ENCODE measurements around the gene RNF5.

The RNF5 gene

GRCh38 chr6:32146687-32147086 lies 31.5 kb upstream of the RNF5 start:
- no peak for TF ChIP-seq CTCF (IDR thresholded peaks at IDR 0.05)
- Histone ChIP-seq H3K36me3 (no peaks in the 10 kb centered on the region), H3K27me3 (peaks cover 59% of the 10 kb centered on the region), H3K4me1 (ENCODE audit: control insufficient read depth in 1 of 2, insufficient read depth in 1 of 2, low read depth in 1 of 2, low read length in 1 of 2) (peaks cover 10% of the 10 kb centered on the region in 2 experiments), H3K27ac (no peak overlapping the region), H3K4me3 (ENCODE audit: low read depth in 1 of 2, low read length in 1 of 2) (no peak overlapping the region), H3K9me3 (no peaks in the 10 kb centered on the region)

- H3K27ac ChIP-seq = no peak overlapping the region
- H3K9me3 ChIP-seq = no peaks in the 10 kb centered on the region
- H3K27me3 ChIP-seq = peaks cover 68% of the 10 kb centered on the region
- H3K36me3 ChIP-seq = no peaks in the 10 kb centered on the region
- no peak overlapping the region for H3K4me3 ChIP-seq (ENCODE audit: low read depth in 1 of 2, low read length in 1 of 2)
- peak; percentile 19 for TF ChIP-seq CTCF (IDR thresholded peaks at IDR 0.05)
- H3K4me1 ChIP-seq (ENCODE audit: control insufficient read depth in 1 of 2, insufficient read depth in 1 of 2, low read depth in 1 of 2, low read length in 1 of 2) = peaks cover 10% of the 10 kb centered on the region in 2 experiments
These were observed 30.6 kb upstream of the RNF5 start for GRCh38 chr6:32147401-32148132.

GRCh38 chr6:32148289-32149091 lies 29.7 kb upstream of the RNF5 start:
- no peak for TF ChIP-seq CTCF (IDR thresholded peaks at IDR 0.05)
- Histone ChIP-seq H3K36me3 (no peaks in the 10 kb centered on the region), H3K4me1 (ENCODE audit: control insufficient read depth in 1 of 2, insufficient read depth in 1 of 2, low read depth in 1 of 2, low read length in 1 of 2) (peaks cover 10 to 12% of the 10 kb centered on the region in 2 experiments), H3K27me3 (peaks cover 77% of the 10 kb centered on the region), H3K27ac (no peak overlapping the region), H3K4me3 (ENCODE audit: low read depth in 1 of 2, low read length in 1 of 2) (peak overlapping the region; percentile 40 to 46), H3K9me3 (no peaks in the 10 kb centered on the region)

- no peak overlapping the region for H3K27ac ChIP-seq
- TF ChIP-seq CTCF (IDR thresholded peaks at IDR 0.05) = no peak
- H3K9me3 ChIP-seq = no peaks in the 10 kb centered on the region
- peaks cover 16 to 20% of the 10 kb centered on the region in 2 experiments for H3K4me1 ChIP-seq (ENCODE audit: control insufficient read depth in 1 of 2, insufficient read depth in 1 of 2, low read depth in 1 of 2, low read length in 1 of 2)
- peaks cover 85% of the 10 kb centered on the region for H3K27me3 ChIP-seq
- no peaks in the 10 kb centered on the region for H3K36me3 ChIP-seq
- peak overlapping the region; percentile 40 to 46 for H3K4me3 ChIP-seq (ENCODE audit: low read depth in 1 of 2, low read length in 1 of 2)
These were observed 29.0 kb upstream of the RNF5 start for GRCh38 chr6:32149092-32149755.

- Histone ChIP-seq H3K27me3 (peaks cover 95% of the 10 kb centered on the region), H3K9me3 (no peaks in the 10 kb centered on the region), H3K36me3 (no peaks in the 10 kb centered on the region), H3K4me3 (ENCODE audit: low read depth in 1 of 2, low read length in 1 of 2) (no peak overlapping the region), H3K4me1 (ENCODE audit: control insufficient read depth in 1 of 2, insufficient read depth in 1 of 2, low read depth in 1 of 2, low read length in 1 of 2) (peaks cover 25 to 27% of the 10 kb centered on the region in 2 experiments), H3K27ac (no peak overlapping the region)
- no peak for TF ChIP-seq CTCF (IDR thresholded peaks at IDR 0.05)
These were observed 28.0 kb upstream of the RNF5 start for GRCh38 chr6:32149932-32150870.
